Femur (tissue), 1 donor: ENCODE data around the gene RABIF.

Source experiments
- DNase-seq: peaks from one replicate; pipeline ENCODE4 v3.0.0-alpha.2; 2017

RABIF gene

GRCh38 chr1:202871367-202871766 is 17.6 kb downstream of the RABIF start:
- no peak for DNase-seq

DNA sequence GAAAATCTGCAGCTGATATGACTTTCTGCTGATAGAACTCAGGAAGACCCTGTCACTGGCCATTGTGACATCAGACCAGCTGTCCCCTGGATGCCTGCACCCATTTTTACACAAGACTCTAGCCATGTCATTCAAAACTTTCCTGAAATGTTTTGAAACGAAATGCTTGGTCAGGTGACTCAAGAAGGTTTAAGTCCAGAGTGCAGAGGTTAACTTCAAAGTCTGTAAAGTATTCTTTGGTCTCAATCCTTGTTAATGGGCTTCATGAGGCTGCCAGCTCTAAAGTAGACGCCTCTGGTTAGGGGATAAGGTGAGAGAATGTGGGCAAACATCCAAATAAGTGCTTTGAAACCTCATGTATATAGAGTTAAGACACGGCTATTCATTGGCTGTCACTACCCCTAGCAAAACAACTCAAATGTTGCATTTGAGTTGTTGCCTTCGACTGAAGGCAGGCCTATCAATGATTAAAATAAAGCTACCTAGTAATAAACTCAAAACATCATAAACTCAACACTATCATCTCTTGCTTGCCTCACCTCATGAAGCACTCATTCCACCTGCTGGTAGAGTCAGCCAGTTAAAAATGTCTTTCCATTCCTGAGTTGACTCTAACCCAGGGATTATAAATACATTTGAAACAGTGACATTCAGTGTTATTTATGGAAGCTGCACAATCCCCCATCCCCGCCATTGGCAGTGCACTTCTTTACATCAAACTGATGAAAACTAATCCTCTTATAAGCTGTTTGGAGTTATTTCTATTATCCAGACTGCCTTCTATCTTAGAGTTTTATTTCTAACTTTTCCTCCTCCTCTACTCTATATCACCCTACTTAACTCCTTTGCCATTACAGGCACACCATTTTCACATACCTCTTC is 26.0 kb downstream of the RABIF start:
- DNase-seq: no peak

DNA sequence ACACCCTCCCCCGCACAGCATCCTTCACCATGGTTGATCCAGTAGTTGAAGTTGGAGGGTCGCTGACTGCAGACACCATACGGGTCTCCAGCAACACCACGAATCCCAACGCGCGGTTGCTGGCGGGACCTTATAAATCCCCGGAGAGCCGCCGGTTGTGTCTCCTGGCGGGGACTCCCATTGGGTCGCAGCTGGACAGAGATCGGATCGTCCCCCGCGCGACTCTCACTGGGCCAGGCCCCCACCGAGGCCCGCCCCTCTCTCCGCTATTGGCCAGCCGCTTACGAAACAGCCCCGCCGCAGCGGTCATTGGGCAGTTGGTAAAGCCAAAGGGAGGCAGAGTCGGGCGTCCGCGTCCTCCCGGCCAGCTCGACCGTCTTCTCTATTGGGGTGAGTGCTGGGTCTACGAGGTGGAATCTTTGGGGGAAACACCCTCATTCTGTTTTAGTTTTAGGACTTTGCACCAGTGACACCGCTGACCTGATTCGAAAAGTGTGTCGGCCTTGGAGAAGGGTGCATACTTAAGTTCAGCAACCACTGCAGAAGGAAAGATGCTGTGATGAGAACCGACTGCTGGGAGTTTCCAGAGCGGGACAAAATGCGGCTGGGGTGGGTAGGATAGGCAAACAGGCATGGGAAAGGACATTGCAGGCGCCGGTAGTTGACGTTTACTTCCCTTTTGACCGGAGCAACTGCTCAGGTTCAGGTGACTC is 27.4 kb downstream of the RABIF start:
- DNase-seq: peak; percentile 92

DNA sequence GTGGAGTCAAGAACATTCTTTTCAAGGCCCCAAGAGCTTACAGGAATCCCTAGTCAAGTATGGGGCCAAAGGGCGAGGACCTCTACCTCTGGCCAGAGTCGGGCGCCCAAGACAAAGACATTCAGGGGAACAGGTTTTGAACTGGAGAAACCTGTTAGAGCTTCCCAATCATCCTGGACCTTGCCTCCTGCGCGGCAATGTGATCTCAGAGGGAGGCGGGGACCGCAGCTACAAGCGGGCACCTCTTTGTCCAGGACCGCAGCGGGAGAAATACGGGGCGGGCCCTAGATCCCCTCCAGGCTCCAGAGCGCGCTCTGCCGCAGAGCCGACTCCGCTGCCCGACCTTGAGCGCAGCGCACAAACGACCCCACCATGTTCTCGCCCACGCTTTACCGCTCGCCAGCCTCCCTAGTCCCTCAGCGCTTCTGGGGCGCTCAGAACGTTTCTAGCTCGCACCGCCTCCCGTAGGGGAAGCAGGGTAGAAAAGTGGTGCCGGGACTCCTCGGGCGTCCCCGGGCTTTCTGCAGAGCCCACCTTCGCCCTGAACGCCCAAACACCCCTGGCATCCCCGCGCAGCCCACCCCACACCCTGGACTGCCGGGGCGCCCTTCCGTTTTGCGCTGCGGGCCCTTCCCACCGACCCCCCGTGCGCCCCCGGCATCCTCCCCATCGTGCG is 28.1 kb downstream of the RABIF start:
- peak; percentile 37 for DNase-seq

DNA sequence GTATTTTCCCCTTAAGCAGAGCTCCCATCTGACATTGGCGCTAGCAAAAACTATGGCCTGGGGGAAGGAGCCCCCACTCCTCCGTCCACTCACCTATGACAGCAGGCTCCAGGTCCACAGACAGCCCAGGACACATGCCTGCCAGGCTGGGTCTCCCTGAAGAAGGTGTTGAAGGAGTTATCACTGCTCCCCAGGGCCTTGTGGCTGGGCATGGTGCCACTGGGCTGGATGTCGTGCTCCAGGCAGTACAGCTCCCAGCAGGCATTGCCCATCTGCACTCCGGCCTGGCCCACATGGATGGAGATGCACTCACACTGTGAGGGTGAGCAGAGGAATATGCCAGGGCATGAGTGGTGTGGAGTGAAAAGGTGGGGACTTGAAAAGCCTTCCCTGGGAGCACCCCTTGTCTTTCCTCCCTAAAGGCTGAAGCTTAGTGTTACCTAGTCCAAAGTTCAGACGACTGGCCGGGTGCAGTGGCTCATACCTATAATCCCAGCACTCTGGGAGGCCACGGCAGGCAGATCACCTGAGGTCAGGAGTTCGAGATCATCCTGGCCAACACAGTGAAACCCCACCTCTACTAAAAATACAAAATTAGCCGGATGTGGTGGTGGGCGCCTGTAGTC is 30.0 kb downstream of the RABIF start:
- DNase-seq: no peak

DNA sequence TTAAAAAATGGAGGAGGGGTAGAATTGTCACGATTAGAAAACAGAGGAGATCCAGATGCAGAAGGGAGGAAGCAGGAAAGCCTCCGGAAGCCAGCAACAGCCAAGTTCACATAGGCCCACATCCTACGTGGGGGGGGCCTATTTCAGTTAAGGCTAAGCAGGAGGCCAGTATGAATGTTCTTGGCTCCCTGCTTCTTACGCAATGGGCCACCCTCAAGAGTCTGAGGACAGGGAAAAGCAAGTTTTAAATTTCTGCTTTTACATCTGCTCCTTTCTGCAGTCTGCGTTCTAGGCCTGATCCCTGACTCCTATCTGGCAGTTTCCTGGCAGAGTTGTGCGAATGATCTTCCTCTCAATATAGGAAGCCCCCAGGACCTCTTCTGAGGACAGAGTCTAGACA is 30.6 kb downstream of the RABIF start:
- DNase-seq: no peak

- no peak for DNase-seq
These were observed 31.8 kb downstream of the RABIF start for GRCh38 chr1:202857136-202857610.

GRCh38 chr1:202856014-202856413 is 32.9 kb downstream of the RABIF start:
- no peak for DNase-seq

GRCh38 chr1:202854787-202855186 is 34.2 kb downstream of the RABIF start:
- no peak for DNase-seq

DNA sequence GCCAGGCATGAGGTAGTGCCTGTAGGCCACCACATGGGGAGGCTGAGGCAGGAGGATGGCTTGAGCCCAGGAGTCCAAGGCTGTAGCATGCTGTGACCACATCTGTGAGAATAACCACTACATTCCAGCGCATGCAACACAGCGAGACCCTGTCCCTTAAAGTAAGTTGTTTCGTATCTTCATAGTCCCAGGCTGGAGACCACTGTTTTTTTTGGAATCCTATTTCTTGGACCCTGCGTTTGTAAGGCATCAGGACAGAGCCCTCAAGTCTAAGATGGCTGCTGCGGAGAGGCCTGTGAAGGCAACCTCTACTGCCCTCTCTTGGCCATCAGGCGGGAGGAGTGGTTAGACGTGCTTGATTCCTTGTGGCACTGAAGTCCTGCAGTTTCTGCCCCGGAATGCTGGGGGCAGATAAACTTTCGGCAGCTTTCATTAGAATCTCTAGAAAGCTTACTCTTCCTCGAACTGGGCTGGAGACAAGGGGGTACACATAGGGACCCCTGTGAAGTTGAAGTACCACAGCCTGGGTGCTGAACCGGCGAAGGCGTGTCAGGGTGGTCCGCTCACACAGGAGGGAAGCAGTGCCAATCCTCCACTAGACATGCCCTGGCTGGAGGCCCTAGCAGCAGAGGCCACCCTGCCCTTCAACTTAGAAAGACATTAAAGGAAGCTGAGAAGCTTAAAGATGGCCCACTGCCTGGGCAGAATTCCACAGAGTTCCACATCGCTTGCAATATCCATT is 36.6 kb downstream of the RABIF start:
- DNase-seq: peak; percentile 35

DNA sequence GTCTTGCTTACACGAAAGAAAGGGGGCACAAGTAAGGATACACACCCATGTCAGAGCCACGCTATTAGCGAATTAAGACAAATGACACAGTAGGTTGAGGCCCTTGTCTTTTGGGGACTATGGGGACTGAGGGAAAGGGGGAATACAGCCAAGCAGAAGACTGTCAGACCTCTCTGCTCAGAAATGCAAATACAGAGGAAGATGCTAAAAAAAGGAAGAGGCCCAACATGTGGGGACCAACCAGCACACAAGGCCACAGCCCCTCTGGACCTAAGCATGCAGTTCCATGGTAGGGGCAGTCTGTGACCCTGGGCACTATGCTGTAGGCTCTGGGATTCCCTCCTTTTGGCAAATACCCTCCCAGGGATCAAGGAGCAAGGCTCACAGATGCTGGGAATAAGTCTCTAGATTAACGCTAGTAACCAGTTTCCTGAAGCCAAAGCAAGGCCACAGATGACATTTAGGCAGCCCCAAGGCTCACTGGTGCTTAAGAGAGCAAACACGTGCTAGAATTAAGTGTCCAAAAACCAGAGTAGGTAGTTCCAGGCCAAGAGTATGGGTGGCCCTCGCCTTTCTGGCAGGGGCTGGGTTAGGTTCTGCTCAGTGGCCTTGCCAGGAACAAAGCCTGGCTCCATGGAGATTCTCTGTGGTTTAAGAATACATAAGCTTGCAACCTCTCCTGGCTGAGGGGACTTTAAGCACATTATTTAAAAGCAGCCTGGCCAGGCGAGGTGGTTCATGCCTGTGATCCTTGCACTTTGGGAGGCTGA is 38.2 kb downstream of the RABIF start:
- DNase-seq: peak; percentile 39

DNA sequence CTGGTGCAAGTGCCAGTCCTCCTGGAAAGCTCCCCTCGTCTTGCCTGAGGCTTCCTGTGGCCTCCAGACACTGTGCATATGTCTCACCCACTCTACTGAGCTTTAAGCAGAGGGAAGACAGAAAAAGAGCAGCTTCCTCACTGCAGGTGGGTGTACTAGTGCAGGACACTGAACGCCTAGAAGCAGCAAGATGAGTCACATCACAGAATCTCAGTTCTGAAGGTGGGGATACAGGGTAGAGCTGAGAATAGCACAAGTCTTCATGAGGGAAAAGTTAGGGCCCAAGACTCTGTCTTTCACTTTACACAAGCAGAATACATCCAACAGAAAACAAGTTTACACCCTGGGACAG is 40.8 kb downstream of the RABIF start:
- no peak for DNase-seq

- no peak for DNase-seq
These were observed 44.0 kb downstream of the RABIF start for GRCh38 chr1:202844935-202845334.

DNA sequence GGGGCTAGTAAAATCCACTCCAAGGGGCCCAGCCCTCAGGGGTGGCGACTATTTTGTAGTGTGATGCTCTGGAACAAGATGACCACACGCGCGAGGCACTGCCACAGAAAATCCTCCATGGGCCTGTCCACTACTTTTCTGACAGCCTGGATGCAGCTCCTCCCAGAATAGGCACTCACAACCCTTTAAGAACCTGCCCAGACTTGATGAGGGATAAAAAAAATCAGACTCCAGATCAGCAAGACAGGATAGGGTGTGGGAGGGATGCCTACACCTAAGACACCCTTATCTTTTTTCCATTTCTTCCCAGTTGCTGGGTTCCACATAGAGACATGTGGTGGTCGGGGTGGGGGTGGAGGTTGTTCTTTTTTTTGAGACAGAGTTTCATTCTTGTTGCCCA is 44.7 kb downstream of the RABIF start:
- DNase-seq: no peak

- DNase-seq: no peak
These were observed 45.9 kb downstream of the RABIF start for GRCh38 chr1:202843081-202843480.

DNA sequence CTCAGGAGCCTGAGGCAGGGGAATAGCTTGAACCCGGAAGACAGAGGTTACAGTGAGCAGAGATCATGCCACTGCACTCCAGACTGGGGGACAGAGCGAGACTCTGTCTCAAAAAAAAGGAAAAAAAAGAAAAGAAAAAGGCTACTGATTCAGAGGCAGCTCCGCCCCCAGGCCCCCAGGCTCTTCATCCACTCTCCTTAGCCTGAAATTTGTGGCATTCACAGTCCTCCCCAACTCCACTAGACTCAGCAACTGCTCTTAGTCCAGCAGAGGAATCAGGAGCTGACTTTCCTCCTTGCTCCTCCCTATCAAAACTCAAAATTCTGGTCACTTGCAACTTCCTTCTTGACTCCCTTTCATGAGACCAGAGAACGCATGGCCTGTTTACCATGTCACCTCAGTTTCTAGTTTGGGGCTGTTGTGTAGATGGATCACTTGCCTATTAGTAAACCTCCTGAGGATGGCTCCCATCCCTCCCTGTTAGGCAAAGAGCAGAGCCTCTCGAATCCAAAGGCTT is 51.1 kb downstream of the RABIF start:
- DNase-seq: no peak

- no peak for DNase-seq
These were observed 52.1 kb downstream of the RABIF start for GRCh38 chr1:202836623-202837403.

GRCh38 chr1:202835548-202836072 is 53.3 kb downstream of the RABIF start:
- no peak for DNase-seq

GRCh38 chr1:202834771-202835547 is 54.0 kb downstream of the RABIF start:
- DNase-seq: no peak
